HepG2 (cell line): ENCODE results near the gene AARSD1. TPM values are rescaled to one million over a fixed set of nuclear protein-coding genes. Genes with fewer than 3 reads are reported as not detected.
A peak's percentile ranks its signal among the peaks of the same experiment; 100 is the strongest.

Source experiments
- BRF2 ChIP-seq: sonication (generic); formaldehyde crosslinking; IDR thresholded peaks from 2 replicates; pipeline ENCODE4 v1.8.1; 2022; ENCODE audit warnings: mild to moderate bottlenecking, missing genetic modification reagents
- CENPX ChIP-seq: sonication (generic); formaldehyde crosslinking; IDR thresholded peaks from 2 replicates; pipeline ENCODE4 v1.9.0; 2021; ENCODE audit warnings: mild to moderate bottlenecking, missing genetic modification reagents, moderate library complexity
- ESRRA ChIP-seq: sonication (generic); formaldehyde crosslinking; IDR thresholded peaks from 2 replicates; pipeline ENCODE4 v1.5.1; 2020; ENCODE audit warnings: mild to moderate bottlenecking, low read depth, missing genetic modification reagents
- ETS1 ChIP-seq: sonication (generic); formaldehyde crosslinking; IDR thresholded peaks from 2 replicates; pipeline ENCODE4 v1.4.0; 2020; ENCODE audit warnings: missing genetic modification reagents
- GABPA ChIP-seq, 2 experiments: IDR thresholded peaks; 2 replicates each; pipeline ENCODE4 v1.6.1; 2011 to 2016; ENCODE audit warnings: low read depth in 2 of 2, low read length in 1 of 2, missing biosample characterization in 1 of 2, missing genetic modification characterization in 1 of 2
- GZF1 ChIP-seq: sonication (generic); formaldehyde crosslinking; IDR thresholded peaks from 2 replicates; pipeline ENCODE4 v1.5.1; 2020; ENCODE audit warnings: mild to moderate bottlenecking, missing genetic modification reagents
- HOXA3 ChIP-seq: sonication (generic); formaldehyde crosslinking; IDR thresholded peaks from 2 replicates; pipeline ENCODE4 v1.5.0; 2020; ENCODE audit warnings: missing genetic modification reagents
- HOXA7 ChIP-seq: sonication (generic); formaldehyde crosslinking; IDR thresholded peaks from 2 replicates; pipeline ENCODE4 v1.8.1; 2022; ENCODE audit warnings: mild to moderate bottlenecking, missing genetic modification reagents, moderate library complexity
- IRX3 ChIP-seq: sonication (generic); formaldehyde crosslinking; IDR thresholded peaks from 2 replicates; pipeline ENCODE4 v1.8.1; 2023; ENCODE audit warnings: mild to moderate bottlenecking, low read depth, missing genetic modification reagents, borderline replicate concordance
- KMT2A ChIP-seq: sonication (generic); formaldehyde crosslinking; IDR thresholded peaks from 2 replicates; pipeline ENCODE4 v1.4.0; 2020; ENCODE audit warnings: missing genetic modification reagents
- MIER3 ChIP-seq: IDR thresholded peaks from 2 replicates; pipeline ENCODE4 v1.6.1; 2016; ENCODE audit warnings: missing compliant biosample characterization, borderline replicate concordance
- NFATC3 ChIP-seq: sonication (generic); formaldehyde crosslinking; IDR thresholded peaks from 2 replicates; pipeline ENCODE4 v1.5.1; 2020; ENCODE audit warnings: mild to moderate bottlenecking, missing genetic modification reagents
- PRMT3 ChIP-seq: sonication (generic); formaldehyde crosslinking; IDR thresholded peaks from 2 replicates; pipeline ENCODE4 v1.8.1; 2022; ENCODE audit warnings: low read depth, mild to moderate bottlenecking, moderate library complexity, missing genetic modification reagents, borderline replicate concordance
- PTBP1 ChIP-seq: fragments of 200-400 bp; formaldehyde crosslinking; IDR thresholded peaks from 2 replicates; pipeline ENCODE4 v1.6.1; 2018; ENCODE audit warnings: low read length, low read depth; ENCODE audit not compliant: poor library complexity, severe bottlenecking
- SP5 ChIP-seq: IDR thresholded peaks from 2 replicates; pipeline ENCODE4 v1.6.1; 2016; ENCODE audit warnings: low read depth, borderline replicate concordance
- XRCC5 ChIP-seq: fragments of 200-400 bp; formaldehyde crosslinking; optimal IDR thresholded peaks from 2 replicates; pipeline ENCODE3; 2017; ENCODE audit warnings: mild to moderate bottlenecking, low read length
- ZNF180 ChIP-seq: sonication (generic); formaldehyde crosslinking; IDR thresholded peaks from 2 replicates; pipeline ENCODE4 v1.4.0; 2020; ENCODE audit warnings: low read depth, missing genetic modification reagents, borderline replicate concordance
- ZNF205 ChIP-seq: IDR thresholded peaks from 2 replicates; pipeline ENCODE4 v1.6.1; 2018; ENCODE audit warnings: missing biosample characterization, missing genetic modification reagents
- ZNF501 ChIP-seq: sonication (generic); formaldehyde crosslinking; IDR thresholded peaks from 2 replicates; pipeline ENCODE4 v1.5.1; 2020; ENCODE audit warnings: mild to moderate bottlenecking, moderate library complexity, missing genetic modification reagents
- ZNF800 ChIP-seq: sonication (generic); formaldehyde crosslinking; IDR thresholded peaks from 2 replicates; pipeline ENCODE4 v1.4.0; 2020; ENCODE audit warnings: missing genetic modification reagents
- polyA plus RNA-seq, 8 experiments: library from polyadenylated mRNA; depleted of rRNA in 3 of 8; stranded (reverse) in 7 of 8; unstranded in 1 of 8; fragments of >200 nt; fragmentation: Illumina TruSeq in 4 of 8; extraction: Trizol in 4 of 8; gene quantifications; 2 replicates each; pipeline versions ENCODE4 v1.2.1 to v1.2.3, GENCODE V29; 2011 to 2016; ENCODE audit warnings: low read depth in 4 of 8, missing spikeins in 1 of 8, mixed read lengths in 1 of 8; ENCODE audit not compliant: insufficient read depth in 1 of 8
- total RNA-seq, 5 experiments: library from RNA; depleted of rRNA; stranded (reverse); fragments of >200 nt; fragmentation: Illumina TruSeq; extraction: Trizol; gene quantifications; 2 replicates each; pipeline ENCODE4 v1.2.3, GENCODE V29; 2016; ENCODE audit warnings: low read depth in 1 of 5
- TF ChIP-seq, protein P1 (sequence below): IDR thresholded peaks from 2 replicates; pipeline ENCODE4 v1.6.1; 2016; ENCODE audit warnings: missing biosample characterization, missing genetic modification reagents, low read depth
- TF ChIP-seq, protein P2 (sequence below): sonication (generic); formaldehyde crosslinking; IDR thresholded peaks from 2 replicates; pipeline ENCODE4 v1.9.0; 2021; ENCODE audit warnings: missing genetic modification reagents, borderline replicate concordance

Gene AARSD1
- total and polyA plus RNA-seq, 2 of the 13 experiments (the other 11 are each of a cell fraction or from before 2014, with no cell fraction given): 24.7 to 29.3 TPM

DNA sequence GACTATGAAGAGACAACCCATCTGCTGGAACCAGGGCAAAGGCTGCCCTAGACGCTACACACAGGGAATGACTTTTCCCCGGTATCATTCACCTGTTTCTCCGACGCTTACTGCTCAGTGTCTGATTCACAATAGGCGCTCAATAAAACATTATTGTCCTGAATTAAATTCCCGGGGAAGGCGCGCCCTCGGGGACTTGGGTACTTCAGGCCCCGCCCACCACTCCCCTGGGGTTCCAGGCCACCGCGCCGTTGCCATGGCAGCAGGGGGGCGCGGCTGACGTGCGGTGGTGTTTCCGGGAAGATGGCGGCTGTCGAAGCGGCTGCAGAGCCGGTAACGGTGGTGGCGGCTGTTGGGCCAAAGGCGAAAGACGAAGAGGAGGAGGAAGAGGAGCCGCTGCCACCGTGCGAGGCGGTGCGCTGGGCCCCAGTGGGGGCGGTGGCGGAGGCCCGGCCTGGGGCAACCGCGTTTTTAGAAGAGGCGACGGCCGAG, 16.1 kb upstream of the AARSD1 start, which contains the start of gene RUNDC1 (continued):
- TF ChIP-seq PTBP1: no peak
- TF ChIP-seq, protein P1, sequence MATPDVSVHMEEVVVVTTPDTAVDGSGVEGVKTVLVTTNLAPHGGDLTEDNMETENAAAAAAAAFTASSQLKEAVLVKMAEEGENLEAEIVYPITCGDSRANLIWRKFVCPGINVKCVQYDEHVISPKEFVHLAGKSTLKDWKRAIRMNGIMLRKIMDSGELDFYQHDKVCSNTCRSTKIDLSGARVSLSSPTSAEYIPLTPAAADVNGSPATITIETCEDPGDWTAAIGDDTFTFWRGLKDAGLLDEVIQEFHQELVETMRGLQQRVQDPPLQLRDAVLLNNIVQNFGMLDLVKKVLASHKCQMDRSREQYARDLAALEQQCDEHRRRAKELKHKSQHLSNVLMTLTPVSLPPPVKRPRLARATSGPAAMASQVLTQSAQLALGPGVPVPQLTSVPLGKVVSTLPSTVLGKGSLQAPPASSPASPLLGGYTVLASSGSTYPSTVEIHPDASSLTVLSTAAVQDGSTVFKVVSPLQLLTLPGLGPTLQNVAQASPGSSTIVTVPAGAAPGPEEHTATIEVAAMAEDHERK (CRISPR knock-in tag): peak; percentile 29; the same call in 1 of the 2 replicates
- no peak for TF ChIP-seq CENPX
- TF ChIP-seq GABPA (IDR thresholded peaks at IDR 0.05; ENCODE audit: low read depth, low read length): peak; percentile 60
- TF ChIP-seq GABPA (CRISPR knock-in tag; IDR thresholded peaks at IDR 0.05; ENCODE audit: low read depth): peak; percentile 80
- TF ChIP-seq ZNF180 (CRISPR knock-in tag): no peak
- no peak for TF ChIP-seq HOXA7 (CRISPR knock-in tag)
- TF ChIP-seq ETS1: peak; percentile 44; the same call in 1 of the 2 replicates
- 0 out of 2 replicates have a peak, but pooled peaks have one; percentile 59 for TF ChIP-seq ZNF800 (CRISPR knock-in tag)
- TF ChIP-seq MIER3 (CRISPR knock-in tag): no peak; the same call in 1 of the 2 replicates
- TF ChIP-seq KMT2A (CRISPR knock-in tag): peak; percentile 34; the same call in 1 of the 2 replicates
- peak; percentile 19; the same call in 1 of the 2 replicates for TF ChIP-seq ESRRA
- TF ChIP-seq ZNF205 (CRISPR knock-in tag): no peak
- no peak for TF ChIP-seq BRF2 (CRISPR knock-in tag)
- peak; percentile 9 for TF ChIP-seq XRCC5
- no peak for TF ChIP-seq PRMT3 (CRISPR knock-in tag)
- TF ChIP-seq SP5 (CRISPR knock-in tag): peak; percentile 57
- TF ChIP-seq NFATC3 (CRISPR knock-in tag): no peak
- TF ChIP-seq GZF1 (CRISPR knock-in tag): no peak
- no peak for TF ChIP-seq IRX3 (CRISPR knock-in tag)
- peak; percentile 50; the same call in 1 of the 2 replicates for TF ChIP-seq ZNF501 (CRISPR knock-in tag)
- TF ChIP-seq, protein P2, sequence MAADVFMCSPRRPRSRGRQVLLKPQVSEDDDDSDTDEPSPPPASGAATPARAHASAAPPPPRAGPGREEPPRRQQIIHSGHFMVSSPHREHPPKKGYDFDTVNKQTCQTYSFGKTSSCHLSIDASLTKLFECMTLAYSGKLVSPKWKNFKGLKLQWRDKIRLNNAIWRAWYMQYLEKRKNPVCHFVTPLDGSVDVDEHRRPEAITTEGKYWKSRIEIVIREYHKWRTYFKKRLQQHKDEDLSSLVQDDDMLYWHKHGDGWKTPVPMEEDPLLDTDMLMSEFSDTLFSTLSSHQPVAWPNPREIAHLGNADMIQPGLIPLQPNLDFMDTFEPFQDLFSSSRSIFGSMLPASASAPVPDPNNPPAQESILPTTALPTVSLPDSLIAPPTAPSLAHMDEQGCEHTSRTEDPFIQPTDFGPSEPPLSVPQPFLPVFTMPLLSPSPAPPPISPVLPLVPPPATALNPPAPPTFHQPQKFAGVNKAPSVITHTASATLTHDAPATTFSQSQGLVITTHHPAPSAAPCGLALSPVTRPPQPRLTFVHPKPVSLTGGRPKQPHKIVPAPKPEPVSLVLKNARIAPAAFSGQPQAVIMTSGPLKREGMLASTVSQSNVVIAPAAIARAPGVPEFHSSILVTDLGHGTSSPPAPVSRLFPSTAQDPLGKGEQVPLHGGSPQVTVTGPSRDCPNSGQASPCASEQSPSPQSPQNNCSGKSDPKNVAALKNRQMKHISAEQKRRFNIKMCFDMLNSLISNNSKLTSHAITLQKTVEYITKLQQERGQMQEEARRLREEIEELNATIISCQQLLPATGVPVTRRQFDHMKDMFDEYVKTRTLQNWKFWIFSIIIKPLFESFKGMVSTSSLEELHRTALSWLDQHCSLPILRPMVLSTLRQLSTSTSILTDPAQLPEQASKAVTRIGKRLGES (CRISPR knock-in tag): no peak
- peak; percentile 88 for TF ChIP-seq HOXA3 (CRISPR knock-in tag)
